ENCODE measurements around the gene FHOD1.

The FHOD1 gene

DNA sequence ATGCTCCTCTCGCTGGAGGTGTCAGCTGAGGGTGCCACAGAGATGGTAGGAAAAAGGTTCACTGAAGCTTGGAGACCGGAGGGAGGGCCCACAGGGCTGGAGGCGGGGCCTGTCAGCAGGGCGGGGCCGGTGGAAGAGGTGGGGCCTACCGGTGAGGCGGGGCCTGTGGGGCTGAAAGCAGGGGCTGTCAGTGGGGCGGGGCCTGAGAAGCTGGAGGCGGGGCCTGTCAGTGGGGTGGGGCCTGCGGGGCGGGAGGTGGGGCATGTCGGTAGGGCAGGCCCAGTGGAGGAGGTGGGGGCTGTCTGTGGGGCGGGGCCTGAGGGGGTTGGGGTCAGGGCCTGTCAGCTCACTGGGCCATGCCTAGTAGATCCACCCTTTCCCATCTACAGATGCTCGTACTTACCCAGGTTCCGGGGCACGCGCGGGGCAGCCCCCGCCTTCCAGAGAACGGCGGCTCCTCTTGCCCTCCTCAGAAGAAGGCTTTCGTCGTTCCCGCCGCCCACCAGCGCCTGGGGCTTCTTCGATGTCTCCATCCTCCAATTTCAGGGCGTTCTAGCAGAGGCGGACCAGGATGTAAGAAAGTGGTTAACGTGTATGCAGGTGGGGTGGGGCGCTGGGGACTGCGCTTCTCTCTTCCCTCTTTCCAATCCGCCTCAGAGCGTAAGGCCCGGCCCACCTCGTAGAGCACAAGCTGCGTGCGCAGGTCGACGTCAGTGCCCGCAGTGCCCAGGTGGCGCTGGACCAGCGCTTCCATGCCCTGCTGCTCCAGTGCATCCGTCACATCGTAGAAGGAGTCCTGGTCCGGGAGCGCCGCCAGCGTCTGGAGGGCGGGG lies 10.5 kb downstream of the FHOD1 start:
- peak; percentile 78 for DNase-seq (ENCODE audit: low spot score)
- in situ Hi-C loops (cut with MboI; ENCODE audit: low pct_unique_long_range_greater_than_20kb, low sequenced_read_pairs, unreplicated experiment): no loop called here
- TF ChIP-seq, protein P1, sequence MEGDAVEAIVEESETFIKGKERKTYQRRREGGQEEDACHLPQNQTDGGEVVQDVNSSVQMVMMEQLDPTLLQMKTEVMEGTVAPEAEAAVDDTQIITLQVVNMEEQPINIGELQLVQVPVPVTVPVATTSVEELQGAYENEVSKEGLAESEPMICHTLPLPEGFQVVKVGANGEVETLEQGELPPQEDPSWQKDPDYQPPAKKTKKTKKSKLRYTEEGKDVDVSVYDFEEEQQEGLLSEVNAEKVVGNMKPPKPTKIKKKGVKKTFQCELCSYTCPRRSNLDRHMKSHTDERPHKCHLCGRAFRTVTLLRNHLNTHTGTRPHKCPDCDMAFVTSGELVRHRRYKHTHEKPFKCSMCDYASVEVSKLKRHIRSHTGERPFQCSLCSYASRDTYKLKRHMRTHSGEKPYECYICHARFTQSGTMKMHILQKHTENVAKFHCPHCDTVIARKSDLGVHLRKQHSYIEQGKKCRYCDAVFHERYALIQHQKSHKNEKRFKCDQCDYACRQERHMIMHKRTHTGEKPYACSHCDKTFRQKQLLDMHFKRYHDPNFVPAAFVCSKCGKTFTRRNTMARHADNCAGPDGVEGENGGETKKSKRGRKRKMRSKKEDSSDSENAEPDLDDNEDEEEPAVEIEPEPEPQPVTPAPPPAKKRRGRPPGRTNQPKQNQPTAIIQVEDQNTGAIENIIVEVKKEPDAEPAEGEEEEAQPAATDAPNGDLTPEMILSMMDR (IDR thresholded peaks at IDR 0.05; ENCODE audit: extremely low read depth, insufficient read depth, missing control alignments): no peak

DNA sequence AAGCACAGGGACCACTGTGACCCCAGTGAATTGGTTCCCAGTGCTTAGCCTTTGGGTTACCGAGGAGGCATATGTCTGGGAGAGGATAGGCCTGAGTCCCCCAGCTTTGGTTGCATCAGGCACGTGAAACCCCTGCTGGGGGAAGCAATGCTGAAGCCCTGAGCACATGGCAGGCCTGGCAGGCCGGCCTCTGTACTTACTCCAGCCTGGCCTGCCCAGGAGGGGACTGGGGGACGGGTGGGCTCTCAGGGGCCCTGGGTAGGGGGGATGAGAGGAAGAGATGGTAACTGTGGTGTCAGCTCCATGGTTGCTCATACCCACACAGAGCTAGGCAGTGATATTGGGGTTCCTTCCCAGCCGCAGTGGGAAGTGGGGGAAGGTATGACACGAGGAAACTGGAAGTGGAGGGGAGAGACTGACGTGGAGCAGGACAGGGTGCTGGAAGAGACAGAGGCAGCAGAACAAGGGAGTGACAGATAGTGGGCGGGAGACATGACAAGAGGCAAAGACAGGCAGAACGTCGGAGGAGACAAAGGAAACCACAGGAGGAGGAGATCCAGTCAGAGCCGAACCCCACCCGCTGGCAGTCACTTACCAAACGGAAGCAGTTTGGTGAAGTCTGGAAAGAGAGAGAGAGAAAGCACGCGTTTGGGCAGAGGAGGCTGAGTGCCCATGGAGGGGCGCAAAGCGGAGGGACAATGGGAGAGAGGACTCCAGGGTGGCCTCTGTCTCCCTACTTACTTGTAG lies 11.3 kb downstream of the FHOD1 start:
- no peak for DNase-seq (ENCODE audit: low spot score)
- TF ChIP-seq, protein P1 (IDR thresholded peaks at IDR 0.05; ENCODE audit: extremely low read depth, insufficient read depth, missing control alignments): no peak
- in situ Hi-C loops (cut with MboI; ENCODE audit: low pct_unique_long_range_greater_than_20kb, low sequenced_read_pairs, unreplicated experiment): no loop called here

DNA sequence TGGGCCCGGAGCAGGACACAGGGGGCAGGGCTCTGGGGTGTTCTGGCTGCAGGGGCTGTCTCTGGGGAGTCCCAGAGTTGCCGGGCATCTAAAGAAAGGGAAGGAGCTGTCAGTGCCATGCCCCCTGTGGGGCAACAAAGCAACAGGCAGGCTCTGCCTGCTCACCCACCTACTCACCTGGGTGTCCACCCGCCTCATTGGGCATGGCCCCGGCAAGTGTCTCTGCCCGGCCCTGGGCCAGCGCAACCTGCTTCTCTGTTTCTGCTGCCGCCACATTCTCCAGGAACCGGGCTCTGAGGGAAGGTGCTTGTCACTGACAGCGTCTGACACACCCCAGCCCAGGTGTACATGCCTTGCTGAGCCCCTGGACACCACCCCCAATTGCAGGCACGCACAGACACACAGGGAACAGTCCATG lies 13.1 kb downstream of the FHOD1 start:
- in situ Hi-C loops (cut with MboI; ENCODE audit: low pct_unique_long_range_greater_than_20kb, low sequenced_read_pairs, unreplicated experiment): no loop called here
- TF ChIP-seq, protein P1 (IDR thresholded peaks at IDR 0.05; ENCODE audit: extremely low read depth, insufficient read depth, missing control alignments): no peak
- DNase-seq (ENCODE audit: low spot score): no peak

DNA sequence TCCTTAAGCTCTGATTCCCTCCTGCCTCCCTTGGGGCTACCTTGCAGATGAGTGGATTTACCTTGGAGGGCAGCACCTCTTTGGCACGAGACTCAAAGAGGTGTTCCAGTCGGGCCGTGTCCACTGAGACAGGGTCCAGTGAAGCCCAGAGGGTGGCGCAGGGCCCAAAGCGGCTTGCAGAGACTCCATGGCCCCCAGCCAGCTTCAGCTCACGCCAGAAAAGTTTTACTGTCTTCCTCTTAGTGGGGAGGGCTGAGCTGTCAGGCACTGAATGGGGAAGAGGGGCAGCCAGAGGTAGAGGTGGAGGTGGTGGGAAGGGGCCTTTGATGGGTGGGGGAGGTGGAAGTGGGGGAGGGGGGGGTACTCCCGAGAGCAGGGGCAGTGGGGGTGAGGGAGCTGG lies 13.7 kb downstream of the FHOD1 start:
- no peak for DNase-seq (ENCODE audit: low spot score)
- TF ChIP-seq, protein P1 (IDR thresholded peaks at IDR 0.05; ENCODE audit: extremely low read depth, insufficient read depth, missing control alignments): no peak
- in situ Hi-C loops (cut with MboI; ENCODE audit: low pct_unique_long_range_greater_than_20kb, low sequenced_read_pairs, unreplicated experiment): no loop called here

DNA sequence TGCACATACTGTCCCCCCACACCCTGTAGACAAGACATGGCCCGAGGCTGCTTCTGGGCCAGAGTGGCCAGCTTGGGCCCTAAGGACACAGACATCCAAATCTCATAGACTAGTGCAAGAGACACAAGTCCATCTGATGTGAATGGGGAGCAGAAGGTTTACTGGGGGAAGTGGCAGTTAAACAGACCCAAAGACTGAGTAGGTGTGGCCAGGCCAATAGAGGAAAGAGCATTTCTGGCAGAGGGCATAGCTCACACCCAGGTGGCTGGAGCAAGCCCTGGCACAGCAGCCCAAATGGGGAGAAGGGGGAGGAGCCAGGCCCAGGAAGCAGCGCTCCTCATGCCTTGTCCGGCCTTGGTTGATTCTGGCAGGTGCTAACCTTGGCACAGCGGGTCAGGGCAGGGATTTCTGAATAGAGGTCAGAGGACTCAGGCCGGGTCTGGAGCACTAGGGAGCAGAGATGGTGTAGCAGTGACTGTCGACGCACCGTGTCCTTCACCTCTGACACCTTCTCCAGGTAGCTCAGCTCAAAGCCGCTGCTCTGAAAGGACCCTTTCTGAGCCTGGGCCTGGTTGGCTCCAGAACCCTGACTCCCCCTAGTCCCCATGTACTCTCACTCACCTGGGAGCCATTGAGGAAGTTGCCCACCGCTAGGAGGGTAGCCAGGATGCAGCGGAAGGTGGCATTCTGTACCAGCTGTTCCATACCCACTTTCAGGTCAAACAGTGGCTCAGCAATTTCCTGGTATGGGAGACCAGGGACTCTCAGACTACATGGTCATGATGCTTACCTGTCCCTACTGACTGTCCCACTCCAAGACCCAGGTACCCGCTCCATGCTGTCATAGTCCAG lies 16.2 kb downstream of the FHOD1 start:
- in situ Hi-C loops (cut with MboI; ENCODE audit: low pct_unique_long_range_greater_than_20kb, low sequenced_read_pairs, unreplicated experiment): no loop called here
- TF ChIP-seq, protein P1 (IDR thresholded peaks at IDR 0.05; ENCODE audit: extremely low read depth, insufficient read depth, missing control alignments): no peak
- no peak for DNase-seq (ENCODE audit: low spot score)
